HG02610 (cell line): ENCODE data around the gene PPP1CC.

Source experiments
- ATAC-seq: cut with Tn5 transposase; IDR thresholded peaks from one replicate; pipeline ENCODE4 v1.9.1; 2021; ENCODE audit warnings: mild to moderate bottlenecking, moderate library complexity; ENCODE audit not compliant: unreplicated experiment

Gene PPP1CC

GRCh38 chr12:110689281-110690126, 53.2 kb downstream of the PPP1CC start:
- peak; percentile 61 for ATAC-seq

- ATAC-seq: peak; percentile 22
These were observed 54.0 kb downstream of the PPP1CC start, which contains the start of gene HVCN1 for GRCh38 chr12:110688446-110689280. Gene HVCN1 (minus strand): TSS chr12:110689115. CDS start chr12:110683245, 5,870 bp downstream.

- ATAC-seq: no peak
These were observed 55.1 kb downstream of the PPP1CC start for GRCh38 chr12:110687396-110688169.

- ATAC-seq: no peak
These were observed 56.3 kb downstream of the PPP1CC start for GRCh38 chr12:110686294-110686903.

- ATAC-seq: no peak
These were observed 58.3 kb downstream of the PPP1CC start for GRCh38 chr12:110684312-110684836.

GRCh38 chr12:110683888-110684287, 58.8 kb downstream of the PPP1CC start:
- no peak for ATAC-seq

- ATAC-seq: no peak
These were observed 62.7 kb downstream of the PPP1CC start for GRCh38 chr12:110680032-110680431.

GRCh38 chr12:110679201-110679600, 63.5 kb downstream of the PPP1CC start:
- ATAC-seq: no peak

- ATAC-seq: peak; percentile 3
These were observed 64.7 kb downstream of the PPP1CC start for GRCh38 chr12:110677982-110678381.

- ATAC-seq: peak; percentile 78
These were observed 65.3 kb downstream of the PPP1CC start for GRCh38 chr12:110677206-110677911.

- no peak for ATAC-seq
These were observed 66.5 kb downstream of the PPP1CC start for GRCh38 chr12:110676171-110676570.

- ATAC-seq: peak; percentile 56
These were observed 72.5 kb downstream of the PPP1CC start for GRCh38 chr12:110670161-110670701.
